Esophagus muscularis mucosa (tissue), 4 donors: ENCODE measurements around the gene PLEKHG7. TPM values are rescaled to one million over a fixed set of nuclear protein-coding genes. Genes with fewer than 3 reads are reported as not detected.

ENCODE experiments used
- DNase-seq: peaks from one replicate; pipeline ENCODE4 v3.0.0-alpha.2; 2017; ENCODE audit errors: extremely low spot score
- H3K27ac ChIP-seq, 4 donors: fragments of 200-600 bp; sonication (generic); replicated peaks in 1 of 4; 1 replicate in 3 of 4; 2 replicates in 1 of 4; pipeline ENCODE4 v1.5.1; 2016 to 2019; ENCODE audit warnings: mild to moderate bottlenecking in 1 of 4
- H3K27me3 ChIP-seq, 4 donors: fragments of 200-600 bp; sonication (generic); one replicate each; pipeline versions ENCODE4 v1.5.1 to v1.6.0; 2016 to 2019
- H3K36me3 ChIP-seq, 4 donors: fragments of 200-600 bp; sonication (generic); one replicate each; pipeline ENCODE4 v1.5.1; 2016 to 2019
- H3K4me1 ChIP-seq, 4 donors: fragments of 200-600 bp; sonication (generic); one replicate each; pipeline ENCODE4 v1.5.1; 2016 to 2019
- H3K4me3 ChIP-seq, 4 donors: fragments of 200-600 bp; sonication (generic); 1 replicate in 2 of 4; 2 replicates in 2 of 4; pipeline ENCODE4 v1.5.1; 2016 to 2019; ENCODE audit warnings: mild to moderate bottlenecking in 4 of 4, moderate library complexity in 1 of 4
- H3K9me3 ChIP-seq, 4 donors: fragments of 200-600 bp; sonication (generic); 1 replicate in 3 of 4; 2 replicates in 1 of 4; pipeline ENCODE4 v1.5.1; 2016 to 2019
- EP300 ChIP-seq: sonication (generic); formaldehyde crosslinking; IDR thresholded peaks from one replicate; pipeline ENCODE4 v1.6.1; 2017; ENCODE audit warnings: antibody characterized with exemption
- POLR2A ChIP-seq: fragments of 450-650 bp; IDR thresholded peaks from one replicate; pipeline ENCODE4 v1.6.1; 2017; ENCODE audit warnings: antibody characterized with exemption, moderate library complexity, mild to moderate bottlenecking, low read depth
- POLR2AphosphoS5 ChIP-seq, 2 donors: sonication (generic); formaldehyde crosslinking; IDR thresholded peaks; one replicate each; pipeline ENCODE4 v1.6.1; 2017; ENCODE audit warnings: antibody characterized with exemption in 2 of 2
- WGBS: methylation state at CpG from one replicate; pipeline ENCODE4 v1.1.5; 2018; 5-methylcytosine and 5-hydroxymethylcytosine counted together
- intact Hi-C: fragments of 100-400 bp; cut with DNase I; formaldehyde crosslinking; loops from one replicate; pipeline ENCODE4 v1.15.1; 2023
- total RNA-seq, 4 donors: library from RNA; depleted of rRNA; stranded (reverse); fragments of >200 nt; gene quantifications; one replicate each; pipeline versions ENCODE4 v1.1.0 to v1.2.1, GENCODE V29; 2016
- TF ChIP-seq, protein P1 (sequence below), 3 experiments: fragments of 200-600 bp in 2 of 3; fragments of 450-650 bp in 1 of 3; sonication (generic) in 2 of 3; IDR thresholded peaks; one replicate each; pipeline ENCODE4 v1.5.1; 2017 to 2019; ENCODE audit warnings: antibody characterized with exemption in 3 of 3, mild to moderate bottlenecking in 2 of 3, moderate library complexity in 1 of 3

The PLEKHG7 gene
- total RNA-seq, 4 donors from 2014 or later: not detected

DNA sequence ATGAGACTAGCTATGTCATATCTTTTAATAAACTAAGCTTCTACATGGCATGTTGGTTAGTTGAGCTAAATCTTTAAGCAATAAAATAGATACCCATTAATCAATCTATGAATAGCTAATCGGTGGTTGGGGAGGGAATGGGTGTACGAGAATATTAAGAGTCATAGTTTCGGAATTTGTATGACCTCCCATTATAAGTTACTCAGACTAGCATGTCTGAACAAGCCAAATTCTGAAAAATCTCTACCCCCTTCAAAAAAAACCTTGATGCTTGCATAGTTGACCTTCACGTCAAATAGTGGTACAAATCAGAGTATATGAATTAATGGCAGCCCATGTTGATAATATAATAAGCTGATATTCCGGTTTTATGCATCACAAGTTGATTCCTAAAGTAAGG is 60.0 kb downstream of the PLEKHG7 start:
- Histone ChIP-seq H3K27ac (no peak overlapping the region), H3K27me3 (no peaks in the 10 kb centered on the region), H3K4me3 (no peak overlapping the region), H3K9me3 (peaks cover 0 to 3% (median 0%) of the 10 kb centered on the region in 4 donors), H3K4me1 (no peaks in the 10 kb centered on the region), H3K36me3 (no peaks in the 10 kb centered on the region)
- intact Hi-C loops: no loop called here
- 96% methylated on average over 5 of the region's 5 CpGs for WGBS
- no peak for TF ChIP-seq POLR2AphosphoS5 (IDR thresholded peaks at IDR 0.05)
- TF ChIP-seq EP300: no peak
- TF ChIP-seq, protein P1, sequence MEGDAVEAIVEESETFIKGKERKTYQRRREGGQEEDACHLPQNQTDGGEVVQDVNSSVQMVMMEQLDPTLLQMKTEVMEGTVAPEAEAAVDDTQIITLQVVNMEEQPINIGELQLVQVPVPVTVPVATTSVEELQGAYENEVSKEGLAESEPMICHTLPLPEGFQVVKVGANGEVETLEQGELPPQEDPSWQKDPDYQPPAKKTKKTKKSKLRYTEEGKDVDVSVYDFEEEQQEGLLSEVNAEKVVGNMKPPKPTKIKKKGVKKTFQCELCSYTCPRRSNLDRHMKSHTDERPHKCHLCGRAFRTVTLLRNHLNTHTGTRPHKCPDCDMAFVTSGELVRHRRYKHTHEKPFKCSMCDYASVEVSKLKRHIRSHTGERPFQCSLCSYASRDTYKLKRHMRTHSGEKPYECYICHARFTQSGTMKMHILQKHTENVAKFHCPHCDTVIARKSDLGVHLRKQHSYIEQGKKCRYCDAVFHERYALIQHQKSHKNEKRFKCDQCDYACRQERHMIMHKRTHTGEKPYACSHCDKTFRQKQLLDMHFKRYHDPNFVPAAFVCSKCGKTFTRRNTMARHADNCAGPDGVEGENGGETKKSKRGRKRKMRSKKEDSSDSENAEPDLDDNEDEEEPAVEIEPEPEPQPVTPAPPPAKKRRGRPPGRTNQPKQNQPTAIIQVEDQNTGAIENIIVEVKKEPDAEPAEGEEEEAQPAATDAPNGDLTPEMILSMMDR (IDR thresholded peaks at IDR 0.05): no peak
- no peak for TF ChIP-seq POLR2A
- DNase-seq: no peak

DNA sequence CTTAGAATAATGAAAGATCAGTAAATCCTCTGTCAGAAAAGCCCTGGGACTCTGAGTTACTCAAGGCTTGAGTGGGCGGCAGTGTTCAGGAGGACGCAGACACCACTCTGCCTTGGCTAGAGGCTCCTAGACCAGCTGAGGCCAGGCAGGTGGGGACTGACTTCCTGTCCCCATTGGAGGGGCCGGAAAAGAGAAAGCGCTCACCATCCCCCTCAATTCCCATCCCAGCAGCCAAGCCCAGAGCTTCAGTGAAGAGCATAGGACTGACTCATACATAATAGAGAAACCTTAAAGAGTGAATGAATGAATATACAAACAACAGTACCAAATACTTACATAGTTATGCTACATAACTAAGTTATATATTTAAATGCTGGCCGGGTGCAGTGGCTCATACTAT is 62.0 kb downstream of the PLEKHG7 start:
- Histone ChIP-seq H3K27ac (no peak overlapping the region), H3K36me3 (no peaks in the 10 kb centered on the region), H3K4me3 (no peak overlapping the region), H3K27me3 (no peaks in the 10 kb centered on the region), H3K9me3 (peaks cover 0 to 3% (median 0%) of the 10 kb centered on the region in 4 donors), H3K4me1 (peaks cover 0 to 13% (median 2%) of the 10 kb centered on the region in 4 donors)
- TF ChIP-seq, protein P1 (IDR thresholded peaks at IDR 0.05): no peak
- no peak for TF ChIP-seq EP300
- no peak for TF ChIP-seq POLR2AphosphoS5 (IDR thresholded peaks at IDR 0.05)
- no peak for TF ChIP-seq POLR2A
- no peak for DNase-seq
- intact Hi-C loops: no loop called here
- WGBS: 57% methylated on average over 5 of the region's 5 CpGs

DNA sequence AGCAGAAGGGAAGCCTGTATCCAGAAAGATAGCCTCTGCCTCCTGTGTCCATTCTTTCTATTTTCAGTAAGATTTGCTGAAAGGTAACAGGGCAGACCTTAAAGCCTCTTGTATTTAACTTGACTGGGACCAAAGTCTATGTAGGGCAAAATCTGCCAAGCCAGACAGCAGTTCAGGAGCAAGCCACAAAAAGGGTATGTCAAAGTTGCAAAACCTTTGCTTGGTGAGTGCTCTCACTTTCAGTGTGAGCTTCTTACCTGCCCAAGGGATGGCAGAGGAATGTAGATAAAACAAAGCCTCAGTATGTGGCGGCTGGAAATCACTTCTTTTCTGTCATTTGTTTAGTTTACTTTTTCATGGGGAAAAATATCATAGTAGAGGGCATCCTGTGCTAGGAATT is 63.1 kb downstream of the PLEKHG7 start:
- H3K27me3 ChIP-seq: no peaks in the 10 kb centered on the region
- peaks cover 0 to 13% (median 2%) of the 10 kb centered on the region in 4 donors for H3K4me1 ChIP-seq
- H3K9me3 ChIP-seq: peaks cover 0 to 3% (median 0%) of the 10 kb centered on the region in 4 donors
- no peak overlapping the region for H3K4me3 ChIP-seq
- H3K36me3 ChIP-seq: no peaks in the 10 kb centered on the region
- TF ChIP-seq POLR2AphosphoS5 (IDR thresholded peaks at IDR 0.05) (no peak), EP300 (no peak), POLR2A (no peak)
- TF ChIP-seq, protein P1 (IDR thresholded peaks at IDR 0.05): no peak
- no peak for DNase-seq
- 68% methylated on average over 1 of the region's 1 CpG for WGBS
- H3K27ac ChIP-seq: no peak overlapping the region
- intact Hi-C loops: no loop called here

DNA sequence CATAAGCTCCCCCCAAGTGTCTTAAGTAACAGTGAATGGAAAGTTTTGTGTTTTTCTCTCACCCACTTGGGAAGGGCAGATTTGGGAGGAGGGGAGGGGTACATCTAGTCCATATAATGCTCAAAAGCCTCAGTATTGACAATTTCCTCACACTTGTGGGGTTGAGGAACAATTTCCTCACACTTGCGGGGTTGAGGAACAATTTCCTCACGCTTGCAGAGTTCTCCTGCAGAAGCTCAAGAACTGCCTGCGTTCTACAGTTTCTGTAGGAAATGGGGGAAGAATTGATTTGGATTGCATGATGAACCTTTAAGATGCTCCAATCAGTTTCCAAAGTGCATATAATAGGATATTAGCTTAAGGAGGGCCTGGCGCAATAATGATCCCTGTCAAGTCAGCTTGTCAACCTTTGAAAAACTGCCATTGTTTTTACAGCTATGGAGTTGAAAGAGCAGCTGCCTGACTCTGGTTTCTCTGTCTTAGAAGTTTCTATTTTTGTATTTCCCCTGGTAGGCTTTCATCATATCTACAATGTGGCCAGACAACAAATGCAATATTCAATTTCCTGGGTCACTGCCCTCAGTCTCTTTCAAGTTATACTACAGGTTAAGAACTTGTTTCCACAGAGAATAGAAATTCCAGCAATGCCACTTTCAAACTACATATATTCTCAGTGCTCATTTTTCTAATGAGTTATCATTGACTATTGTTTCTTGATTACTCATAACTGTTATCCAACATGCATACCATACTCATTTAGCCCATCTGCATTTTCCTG is 66.5 kb downstream of the PLEKHG7 start:
- Histone ChIP-seq H3K9me3 (no peaks in the 10 kb centered on the region), H3K4me1 (peaks cover 0 to 13% (median 5%) of the 10 kb centered on the region in 4 donors), H3K27ac (no peak overlapping the region), H3K4me3 (no peak overlapping the region), H3K36me3 (no peaks in the 10 kb centered on the region), H3K27me3 (no peaks in the 10 kb centered on the region)
- WGBS: 92% methylated on average over 4 of the region's 4 CpGs
- DNase-seq: no peak
- TF ChIP-seq POLR2A: no peak
- TF ChIP-seq, protein P1 (IDR thresholded peaks at IDR 0.05): no peak
- no peak for TF ChIP-seq EP300
- TF ChIP-seq POLR2AphosphoS5 (IDR thresholded peaks at IDR 0.05): no peak
- intact Hi-C loops: no loop called here
